ENCODE data around the gene DAB2IP.

DNA sequence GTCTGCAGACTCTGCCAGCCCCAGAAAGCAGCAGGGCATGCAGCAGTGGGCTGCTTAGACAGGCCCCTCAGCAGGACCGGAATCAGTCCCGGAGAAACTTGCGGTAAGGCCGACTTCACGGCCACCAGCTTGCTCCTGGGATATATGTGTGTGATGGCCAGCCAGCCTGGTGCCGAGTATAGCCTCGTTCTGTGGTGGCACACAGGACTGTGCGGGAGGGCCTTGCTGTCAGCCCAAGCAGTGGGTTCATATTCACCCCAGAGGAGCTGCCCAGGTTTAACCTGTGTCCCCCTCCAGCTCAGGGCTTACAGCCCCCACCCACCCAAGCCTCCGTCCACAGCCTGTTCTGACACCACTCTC is 112.9 kb downstream of the DAB2IP start:
- TF ChIP-seq CTCF (IDR thresholded peaks at IDR 0.05) (no peak), POLR2AphosphoS5 (IDR thresholded peaks at IDR 0.05) (no peak), EP300 (IDR thresholded peaks at IDR 0.05) (no peak), POLR2A (IDR thresholded peaks at IDR 0.05) (no peak)
